HG03460 (cell line): ENCODE data around the gene PHLDA3.
A peak's percentile ranks its signal among the peaks of the same experiment; 100 is the strongest.
"Not testable (repeated sequence)": the region's sequence is repeated elsewhere in the genome, so short reads cannot be mapped to it uniquely, and the experiment has no call there.

Experiments
- ATAC-seq: cut with Tn5 transposase; IDR thresholded peaks from one replicate; pipeline ENCODE4 v1.9.1; 2021; ENCODE audit not compliant: unreplicated experiment

Gene PHLDA3

GRCh38 chr1:201488830-201489589, 20.0 kb upstream of the PHLDA3 start:
- no peak for ATAC-seq

DNA sequence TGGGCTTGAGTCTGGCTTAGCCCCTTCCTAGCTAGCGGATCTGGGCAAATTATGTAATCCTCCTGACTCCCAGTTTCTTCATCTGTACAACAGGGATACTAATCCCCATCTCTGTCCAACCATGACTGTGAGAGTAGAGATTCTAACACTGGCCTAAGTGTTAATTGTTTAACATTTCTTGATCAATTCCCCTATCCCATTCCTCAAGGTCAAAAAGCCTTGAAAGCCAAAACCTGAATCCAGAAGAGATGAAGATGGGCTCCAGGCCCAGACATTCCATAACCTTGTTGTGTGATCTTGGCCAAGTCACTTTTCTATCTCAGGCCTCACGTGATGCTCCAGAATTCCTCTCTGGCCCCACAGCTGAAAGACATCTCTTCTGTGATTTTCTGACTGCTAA, 18.8 kb upstream of the PHLDA3 start:
- no peak for ATAC-seq

- no peak for ATAC-seq
These were observed 17.2 kb upstream of the PHLDA3 start for GRCh38 chr1:201486187-201486586.

DNA sequence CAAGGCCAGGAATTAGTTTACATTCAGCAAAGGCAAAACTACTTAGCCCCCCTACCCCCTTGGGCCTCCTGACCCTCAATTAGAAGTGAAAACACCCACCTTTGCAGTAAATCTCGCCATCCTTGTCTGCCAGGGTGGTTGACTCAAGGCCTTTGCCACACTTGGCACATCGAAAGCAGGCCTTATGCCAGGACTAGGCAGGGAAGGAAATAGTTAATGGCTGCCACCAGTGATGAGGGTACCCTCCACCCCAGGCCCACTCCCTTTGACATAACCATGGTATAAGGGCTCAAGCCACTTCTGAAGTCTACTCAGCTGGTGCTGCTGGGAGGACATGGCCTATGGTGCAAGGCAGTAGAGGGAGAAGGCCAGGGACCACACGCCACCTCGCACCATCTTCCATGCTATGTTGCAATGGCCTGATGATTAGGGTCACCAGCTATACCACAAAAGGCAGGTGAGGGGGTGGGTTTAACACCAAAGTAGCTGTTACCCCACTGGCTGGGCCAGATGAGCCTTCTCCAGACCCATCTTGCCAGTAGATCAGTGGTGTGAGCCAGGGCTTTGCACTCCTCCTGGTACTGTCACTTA, 16.3 kb upstream of the PHLDA3 start:
- ATAC-seq: no peak

DNA sequence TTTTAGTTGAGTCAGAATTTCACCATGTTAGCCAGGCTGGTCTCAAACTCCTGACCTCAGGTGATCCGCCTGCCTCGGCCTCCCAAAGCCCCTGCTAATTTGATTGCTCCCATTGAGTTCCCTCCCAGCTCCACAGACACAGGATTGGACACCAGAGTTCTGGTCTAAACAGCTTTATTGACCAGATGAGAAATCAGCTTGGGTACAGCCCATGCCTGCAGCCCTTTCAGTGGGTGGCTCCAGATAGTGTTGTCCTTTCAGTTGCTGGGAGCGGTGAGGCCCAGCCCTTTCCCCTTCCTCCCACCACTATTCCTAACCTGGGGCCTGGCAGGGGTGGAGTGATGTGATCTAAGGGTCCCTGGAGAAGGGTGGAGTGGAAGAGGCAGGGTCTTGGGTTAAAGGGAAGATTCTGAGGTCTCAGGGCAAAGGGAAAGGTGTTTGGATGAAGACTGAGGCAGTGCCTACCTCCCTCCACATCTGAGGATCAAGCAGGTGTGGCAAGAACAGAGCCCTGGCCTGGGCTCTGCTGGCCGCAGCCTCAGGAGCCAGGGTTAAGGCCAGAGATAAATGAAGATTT, 14.5 kb upstream of the PHLDA3 start:
- ATAC-seq: no peak

GRCh38 chr1:201482755-201483154, 13.8 kb upstream of the PHLDA3 start:
- ATAC-seq: no peak

DNA sequence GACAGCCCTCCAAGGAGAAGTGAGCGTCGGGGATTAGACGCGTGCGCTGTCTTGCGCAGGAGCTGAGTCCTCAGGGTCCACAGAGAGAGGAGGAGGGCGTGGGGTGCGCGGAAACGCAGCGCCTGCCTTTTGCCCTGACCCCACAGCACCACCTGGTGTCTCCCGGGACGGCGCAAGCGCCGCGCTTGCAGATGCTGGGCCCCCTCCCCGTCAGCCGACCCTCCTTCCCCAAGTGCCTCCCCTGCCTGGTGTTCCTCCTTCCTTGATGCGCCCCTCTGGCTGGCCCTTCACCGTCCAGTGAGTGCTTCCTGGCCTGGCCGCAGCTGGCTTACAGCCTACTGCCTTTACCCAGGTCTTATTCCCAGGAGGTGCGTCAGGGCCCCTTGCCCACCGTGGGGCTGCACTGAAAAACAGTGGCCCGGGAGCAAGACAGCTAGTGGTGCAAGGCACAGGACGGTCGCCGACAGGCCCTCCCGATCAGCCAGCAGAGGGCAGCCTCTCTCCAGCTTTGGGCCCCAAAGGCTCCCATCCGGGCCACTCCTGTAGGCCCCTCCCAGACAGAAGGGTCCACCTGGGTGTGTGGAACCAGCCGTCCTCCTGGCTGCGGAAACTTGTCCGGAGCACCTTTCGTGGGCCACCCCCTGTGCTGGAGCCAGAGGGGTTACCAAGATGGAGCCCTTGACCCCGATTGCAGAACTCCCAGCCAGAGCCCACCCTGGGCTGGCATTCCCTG, 12.9 kb upstream of the PHLDA3 start:
- ATAC-seq: peak; percentile 59

DNA sequence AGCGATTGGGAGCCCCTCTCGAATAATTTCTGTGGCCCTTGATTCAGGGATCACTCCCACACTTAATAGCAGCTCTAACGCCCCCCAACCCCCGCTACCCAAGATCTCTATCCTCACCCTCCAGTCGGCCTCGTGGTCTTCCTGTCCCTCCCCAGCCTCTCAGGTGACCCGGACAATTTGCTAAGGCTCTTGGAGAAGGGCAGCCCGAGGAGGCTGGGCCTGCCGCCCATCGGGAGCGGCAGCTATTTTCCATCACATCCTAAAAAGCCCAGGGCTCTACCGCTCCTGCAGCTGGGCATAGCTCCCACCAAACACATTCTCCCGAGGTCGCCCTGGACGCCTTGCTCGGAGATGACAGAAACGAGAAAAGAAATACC, 12.0 kb upstream of the PHLDA3 start:
- no peak for ATAC-seq

- peak; percentile 57 for ATAC-seq
These were observed 11.4 kb upstream of the PHLDA3 start for GRCh38 chr1:201480231-201481003.

GRCh38 chr1:201479201-201479730, 10.3 kb upstream of the PHLDA3 start:
- no peak for ATAC-seq

GRCh38 chr1:201478666-201479065, 9.7 kb upstream of the PHLDA3 start:
- not testable (repeated sequence) for ATAC-seq

- ATAC-seq: no peak
These were observed 7.8 kb upstream of the PHLDA3 start for GRCh38 chr1:201476670-201477344.

GRCh38 chr1:201475915-201476669, 7.1 kb upstream of the PHLDA3 start:
- ATAC-seq: no peak

GRCh38 chr1:201475130-201475529, 6.1 kb upstream of the PHLDA3 start:
- ATAC-seq: no peak

DNA sequence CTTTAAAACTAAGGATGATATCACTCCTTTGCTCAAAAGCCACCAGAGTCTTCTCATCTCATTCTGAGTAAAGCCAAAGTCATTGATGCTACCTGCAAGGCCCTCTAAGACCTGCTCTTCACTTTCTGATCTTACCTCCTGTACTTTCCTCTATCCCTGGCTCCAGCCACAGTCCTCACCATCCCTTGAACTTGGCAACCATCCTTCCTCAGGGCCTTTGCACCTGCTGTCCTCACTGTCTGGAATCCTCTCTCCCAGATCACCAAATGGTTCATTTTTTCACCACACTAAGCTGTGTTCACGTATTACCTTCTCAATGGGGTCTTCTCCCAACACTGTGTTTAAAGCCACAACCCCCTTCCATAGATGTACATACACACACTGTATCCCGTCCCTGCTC, 4.3 kb upstream of the PHLDA3 start:
- ATAC-seq: no peak

DNA sequence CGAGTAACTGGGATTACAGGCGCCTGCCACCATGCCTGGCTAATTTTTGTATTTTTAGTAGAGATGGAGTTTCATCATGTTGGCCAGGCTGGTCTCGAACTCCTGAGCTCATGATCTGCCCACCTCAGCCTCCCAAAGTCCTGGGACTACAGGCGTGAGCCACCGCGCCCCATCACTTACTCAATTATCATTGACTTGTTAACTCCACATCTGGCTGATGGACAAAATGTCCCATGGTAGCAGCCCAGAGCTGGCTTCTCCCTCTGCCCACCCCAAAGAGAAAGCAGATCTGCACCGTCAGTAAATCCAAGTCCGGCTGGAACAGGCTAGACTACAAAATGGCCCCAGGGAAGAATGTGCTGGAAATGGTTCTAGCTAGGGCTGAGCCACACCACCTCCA, 3.3 kb upstream of the PHLDA3 start:
- ATAC-seq: not testable (repeated sequence)

- ATAC-seq: no peak
These were observed 2.8 kb upstream of the PHLDA3 start for GRCh38 chr1:201471772-201472171.

DNA sequence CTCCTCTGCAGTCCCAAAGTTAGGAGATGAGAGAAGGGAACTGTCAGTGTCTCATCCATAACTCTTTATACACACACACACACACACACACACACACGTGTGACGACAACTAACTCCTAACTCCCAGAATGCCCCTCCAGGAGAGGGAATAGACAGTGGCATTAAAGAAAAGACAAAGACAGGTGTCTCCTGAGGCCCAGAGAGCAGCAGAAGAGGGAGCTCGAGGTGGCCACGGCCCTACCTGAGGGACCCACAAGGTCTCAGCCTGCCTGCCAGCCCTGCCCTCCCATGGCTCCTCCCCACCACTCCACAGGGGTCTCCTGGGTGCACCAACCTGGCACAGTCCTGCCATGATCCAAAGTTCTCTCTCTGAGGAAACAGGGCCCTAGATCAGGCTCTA, 1.6 kb upstream of the PHLDA3 start:
- no peak for ATAC-seq

GRCh38 chr1:201469645-201470074, 672 bp upstream of the PHLDA3 start:
- no peak for ATAC-seq

DNA sequence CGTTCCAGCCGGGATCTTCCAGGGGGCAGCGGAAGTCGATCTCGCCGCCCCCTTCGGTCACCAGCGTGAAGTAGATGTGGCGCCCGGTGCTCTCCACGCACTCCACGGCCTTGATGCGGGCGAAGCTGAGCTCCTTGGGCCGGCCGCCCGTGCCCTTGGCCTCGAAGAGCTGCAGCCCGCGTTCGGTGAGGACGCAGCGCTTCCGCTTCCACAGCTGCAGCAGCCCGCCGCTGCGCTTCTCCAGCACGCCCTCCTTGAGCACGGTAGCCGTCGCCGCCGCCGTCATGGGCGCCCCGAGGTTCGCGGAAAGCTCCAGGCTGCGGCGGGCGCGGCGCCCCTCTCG, 516 bp downstream of the PHLDA3 start:
- peak; percentile 38 for ATAC-seq
